GM12878 (cell line): ENCODE measurements around the gene CLCN7. TPM values are rescaled to one million over a fixed set of nuclear protein-coding genes. Genes with fewer than 3 reads are reported as not detected.

Source experiments
- ATAC-seq: fragments of 200-7000 bp; cut with Tn5 transposase; 3 replicates; pipeline ENCODE4 v1.9.1; 2020; ENCODE audit warnings: mild to moderate bottlenecking, moderate library complexity
- BruUV-seq: library from RNA; stranded (reverse); fragments of 400-500 nt; replicated peaks from 2 replicates; lab custom pipeline; 2021; lab: Mats Ljungman, UMichigan
- CTCF ChIA-PET: fragments of 300-600 bp; sonication (Branson Sonifier 250); formaldehyde crosslinking; extraction: SDS; loops from one replicate; lab custom pipeline; 2021; ENCODE audit warnings: inconsistent platforms; lab: Yijun Ruan, JAX
- POLR2A ChIA-PET: fragments of 350-600 bp; formaldehyde crosslinking; extraction: SDS; loops from one replicate; lab custom pipeline; 2021; ENCODE audit warnings: inconsistent platforms; lab: Charles Lee
- RAD21 ChIA-PET: fragments of 300-600 bp; sonication (Branson Sonifier 250); formaldehyde crosslinking; loops from one replicate; lab custom pipeline; 2023; ENCODE audit warnings: antibody characterized with exemption; ENCODE audit not compliant: unreplicated experiment; lab: Charles Lee
- SMC1A ChIA-PET: fragments of 300-600 bp; sonication (Branson Sonifier 250); formaldehyde crosslinking; loops from one replicate; lab custom pipeline; 2023; ENCODE audit not compliant: unreplicated experiment, uncharacterized antibody; lab: Charles Lee
- DNase-seq: peaks from one replicate; pipeline ENCODE4 v3.0.0-alpha.2; 2011; ENCODE audit warnings: low read depth, low spot score
- FAIRE-seq: peaks from 3 replicates; lab custom pipeline; 2011; peaks lifted over from hg19 to GRCh38; lab: Jason Lieb, UNC
- H2AFZ ChIP-seq: 2 replicates; pipeline ENCODE4 v1.6.0; 2011; ENCODE audit warnings: low read depth, low read length, control low read depth; ENCODE audit not compliant: control insufficient read depth
- H3K27ac ChIP-seq: 2 replicates; pipeline ENCODE4 v1.5.1; 2011; ENCODE audit warnings: control low read depth; ENCODE audit not compliant: control insufficient read depth, insufficient read depth
- H3K27me3 ChIP-seq, 2 experiments: replicated peaks in 1 of 2; 2 replicates each; pipeline versions ENCODE4 v1.6.0 to v1.6.1; 2011; ENCODE audit warnings: low read length in 1 of 2; ENCODE audit not compliant: control insufficient read depth in 2 of 2, insufficient read depth in 2 of 2
- H3K36me3 ChIP-seq, 2 experiments: 2 replicates each; pipeline ENCODE4 v1.5.1; 2011; ENCODE audit warnings: low read length in 1 of 2; ENCODE audit not compliant: control insufficient read depth in 2 of 2, insufficient read depth in 2 of 2
- H3K4me1 ChIP-seq: 2 replicates; pipeline ENCODE4 v1.6.1; 2011; ENCODE audit warnings: mild to moderate bottlenecking, low read length, moderate library complexity, mixed read lengths; ENCODE audit not compliant: control insufficient read depth, insufficient read depth
- H3K4me2 ChIP-seq: 2 replicates; pipeline ENCODE4 v1.6.0; 2011; ENCODE audit warnings: control low read depth; ENCODE audit not compliant: control insufficient read depth, insufficient read depth
- H3K4me3 ChIP-seq: fragments of 200-600 bp; sonication (generic); 2 replicates; pipeline ENCODE4 v1.5.1; 2016
- H3K79me2 ChIP-seq: 2 replicates; pipeline ENCODE4 v1.6.0; 2011; ENCODE audit warnings: low read length; ENCODE audit not compliant: control insufficient read depth, insufficient read depth
- H3K9ac ChIP-seq: 2 replicates; pipeline ENCODE4 v1.8.0; 2011; ENCODE audit warnings: low read length, control low read depth, mixed read lengths; ENCODE audit not compliant: control insufficient read depth, insufficient read depth
- H3K9me3 ChIP-seq: replicated peaks from 3 replicates; pipeline ENCODE4 v1.5.1; 2011; ENCODE audit warnings: mild to moderate bottlenecking, low read length; ENCODE audit not compliant: control insufficient read depth, insufficient read depth
- H4K20me1 ChIP-seq: 2 replicates; pipeline ENCODE4 v1.6.0; 2011; ENCODE audit not compliant: control insufficient read depth, insufficient read depth
- ASH2L ChIP-seq: fragments of 300-600, 200-600 bp; sonication (generic); IDR thresholded peaks from 2 replicates; pipeline ENCODE4 v1.6.1; 2017; ENCODE audit warnings: low read depth, mild to moderate bottlenecking, borderline replicate concordance
- CBFB ChIP-seq: IDR thresholded peaks from 2 replicates; pipeline ENCODE4 v1.6.1; 2016; ENCODE audit warnings: antibody characterized with exemption, low read depth
- CTCF ChIP-seq, 3 experiments: IDR thresholded peaks in 2 of 3; conservative IDR thresholded peaks in 1 of 3; 2 replicates each; pipeline ENCODE4 v1.5.1; 2011; ENCODE audit warnings: low read depth in 3 of 3, low read length in 3 of 3, mild to moderate bottlenecking in 3 of 3, control low read depth in 2 of 3, moderate library complexity in 2 of 3, inconsistent platforms in 1 of 3, mixed read lengths in 1 of 3; ENCODE audit not compliant: control insufficient read depth in 2 of 3, insufficient read depth in 1 of 3; ENCODE audit errors: extremely low read depth in 1 of 3
- E2F4 ChIP-seq: IDR thresholded peaks from 2 replicates; pipeline ENCODE4 v1.6.1; 2012; ENCODE audit warnings: low read depth, low read length, improper control_type of control experiment
- EP300 ChIP-seq, 2 experiments: fragments of 150-350 bp in 1 of 2; IDR thresholded peaks; 2 replicates each; pipeline ENCODE4 v1.6.1; 2011 to 2012; ENCODE audit warnings: low read depth in 2 of 2, low read length in 2 of 2, borderline replicate concordance in 1 of 2, improper control_type of control experiment in 1 of 2, inconsistent platforms in 1 of 2; ENCODE audit not compliant: control insufficient read depth in 1 of 2
- ESRRA ChIP-seq: IDR thresholded peaks from 2 replicates; pipeline ENCODE4 v1.6.1; 2012; ENCODE audit warnings: mild to moderate bottlenecking, low read length, improper control_type of control experiment
- NFIC ChIP-seq: IDR thresholded peaks from 2 replicates; pipeline ENCODE4 v1.6.1; 2012; ENCODE audit warnings: low read depth, mild to moderate bottlenecking, inconsistent platforms, low read length, moderate library complexity
- NFYB ChIP-seq: IDR thresholded peaks from 2 replicates; pipeline ENCODE4 v1.6.1; 2011; ENCODE audit warnings: low read depth, mild to moderate bottlenecking, low read length, improper control_type of control experiment, moderate library complexity; ENCODE audit not compliant: insufficient read depth
- NR2F1 ChIP-seq: fragments of 450-650 bp; conservative IDR thresholded peaks from 2 replicates; pipeline ENCODE4 v1.6.1; 2017; ENCODE audit warnings: mild to moderate bottlenecking
- PAX8 ChIP-seq: fragments of 450-650 bp; IDR thresholded peaks from 2 replicates; pipeline ENCODE4 v1.6.1; 2017; ENCODE audit warnings: mild to moderate bottlenecking, moderate library complexity
- PRDM15 ChIP-seq: fragments of 450-650 bp; formaldehyde crosslinking; IDR thresholded peaks from 2 replicates; pipeline ENCODE4 v1.4.0; 2020; ENCODE audit warnings: mild to moderate bottlenecking, moderate library complexity
- RB1 ChIP-seq: fragments of 450-650 bp; formaldehyde crosslinking; IDR thresholded peaks from 2 replicates; pipeline ENCODE4 v1.6.1; 2017; ENCODE audit warnings: mild to moderate bottlenecking, borderline replicate concordance
- SIX5 ChIP-seq: IDR thresholded peaks from 2 replicates; pipeline ENCODE4 v1.6.1; 2011; ENCODE audit warnings: mild to moderate bottlenecking, low read depth, low read length, moderate library complexity; ENCODE audit not compliant: severe bottlenecking
- SMAD1 ChIP-seq: fragments of 450-650 bp; IDR thresholded peaks from 2 replicates; pipeline ENCODE4 v1.6.1; 2018; ENCODE audit warnings: mild to moderate bottlenecking, low read depth; ENCODE audit not compliant: partially characterized antibody
- SRF ChIP-seq, 2 experiments: IDR thresholded peaks; 2 replicates each; pipeline ENCODE4 v1.6.1; 2011; ENCODE audit warnings: low read depth in 2 of 2, low read length in 2 of 2, mild to moderate bottlenecking in 1 of 2, moderate library complexity in 1 of 2
- YY1 ChIP-seq: IDR thresholded peaks from 2 replicates; pipeline ENCODE4 v1.6.1; 2011; ENCODE audit warnings: low read depth, mild to moderate bottlenecking, low read length
- ZBED1 ChIP-seq: IDR thresholded peaks from 2 replicates; pipeline ENCODE4 v1.6.1; 2016; ENCODE audit warnings: borderline replicate concordance
- WGBS: methylation state at CpG from one replicate; pipeline ENCODE4 v1.1.6; 2016; ENCODE audit warnings: low lambda C conversion rate; ENCODE audit not compliant: insufficient replicate concordance, insufficient coverage; ENCODE audit errors: missing lambda C conversion rate; 5-methylcytosine and 5-hydroxymethylcytosine counted together
- in situ Hi-C: fragments of 300-500 bp; cut with MboI; formaldehyde crosslinking; loops from 9 replicates; pipeline ENCODE4 v1.14.3; 2018; ENCODE audit warnings: mixed read lengths
- intact Hi-C: fragments of 100-400 bp; cut with micrococcal nuclease; formaldehyde crosslinking; loops from one replicate; pipeline ENCODE4 v1.14.2; 2022; ENCODE audit not compliant: unreplicated experiment
- polyA plus RNA-seq, 11 experiments: library from polyadenylated mRNA; depleted of rRNA in 4 of 11; unstranded in 6 of 11; stranded (reverse) in 5 of 11; fragments of >200 nt; fragmentation: Nextera tagmentation in 4 of 11; fragmentation: Illumina TruSeq in 1 of 11; extraction: Ambion mirVana in 4 of 11; extraction: Trizol in 1 of 11; gene quantifications; 1 replicate in 1 of 11; 2 replicates in 10 of 11; pipeline versions ENCODE4 v1.2.1 to v1.2.3, GENCODE V29; 2011 to 2016; ENCODE audit warnings: inconsistent platforms in 2 of 11, missing spikeins in 2 of 11, low read depth in 1 of 11
- total RNA-seq, 4 experiments: library from RNA; depleted of rRNA in 3 of 4; stranded (reverse); fragments of >200 nt in 3 of 4; fragmentation: Illumina TruSeq in 1 of 4; extraction: Trizol in 1 of 4; gene quantifications; 2 replicates each; pipeline versions ENCODE4 v1.2.1 to v1.2.3, GENCODE V29; 2013 to 2021

Gene CLCN7
- total and polyA plus RNA-seq, 10 of the 15 experiments (the other 5 are each of a cell fraction or from before 2014, with no cell fraction given), result 0.04 to 62.5 (median 19.9) TPM

GRCh38 chr16:1432388-1433262, 42.2 kb downstream of the CLCN7 start:
- Histone ChIP-seq H3K27me3 (peaks cover 0 to 10% of the 10 kb centered on the region in 2 experiments), H4K20me1 (no peaks in the 10 kb centered on the region; the same call in 1 of the 2 replicates)
- POLR2A ChIA-PET, result no interaction called here
- no peak for TF ChIP-seq RB1
- no peak for TF ChIP-seq CTCF (IDR thresholded peaks at IDR 0.05 in 2 of 3, conservative IDR thresholded peaks at IDR 0.05 in 1 of 3; ENCODE audit: control insufficient read depth in 2 of 3, extremely low read depth in 1 of 3, insufficient read depth in 1 of 3, low read depth in 3 of 3, low read length in 3 of 3)
- TF ChIP-seq ESRRA, result no peak
- no peak for TF ChIP-seq CBFB
- no peak for TF ChIP-seq ASH2L
- no peak for TF ChIP-seq PAX8
- no peak for TF ChIP-seq NFYB
- no peak for TF ChIP-seq E2F4
- no peak for TF ChIP-seq NFIC
- no peak for TF ChIP-seq SMAD1
- no peak for TF ChIP-seq SRF (IDR thresholded peaks at IDR 0.05; ENCODE audit: low read depth in 2 of 2, low read length in 2 of 2)
- TF ChIP-seq PRDM15 (CRISPR knock-in tag), result no peak
- no peak for TF ChIP-seq EP300 (IDR thresholded peaks at IDR 0.05; ENCODE audit: borderline replicate concordance in 1 of 2, control insufficient read depth in 1 of 2, low read depth in 2 of 2, low read length in 2 of 2)
- TF ChIP-seq SIX5, result no peak
- TF ChIP-seq NR2F1, result no peak
- TF ChIP-seq ZBED1, result no peak
- no peak for TF ChIP-seq YY1
- TF ChIP-seq, all 136 proteins: peak for 0
- Histone ChIP-seq H2AFZ (no peak overlapping the region), H3K36me3 (no peaks in the 10 kb centered on the region), H3K4me3 (no peak overlapping the region), H3K79me2 (no peaks in the 10 kb centered on the region), H3K9ac (no peak overlapping the region), H3K9me3 (no peaks in the 10 kb centered on the region), H3K4me2 (no peak overlapping the region), H3K27ac (no peak overlapping the region), H3K4me1 (no peaks in the 10 kb centered on the region)
- FAIRE-seq, result no peak
- ChIA-PET RAD21 (interaction anchor here (0.7 kb wide), 1 partner anchor 9 kb away, joined by 3 read pairs; no protein-coding TSS in a partner anchor), CTCF (no interaction called here), SMC1A (no interaction called here)
- in situ Hi-C loops, result no loop called here
- no TSS peak for BruUV-seq
- no peak for DNase-seq
- WGBS, result 49% methylated on average over 61 of the region's 63 CpGs
- intact Hi-C loops, result no loop called here
- no peak for ATAC-seq
